K562 (cell line): ENCODE measurements around the gene GSK3B.

Experiments used
- HDAC2 ChIP-seq: fragments of 450-650 bp; IDR thresholded peaks from 2 replicates; pipeline ENCODE4 v1.6.1; 2016; ENCODE audit warnings: mild to moderate bottlenecking
- POLR2AphosphoS2 ChIP-seq: IDR thresholded peaks from 2 replicates; pipeline ENCODE4 v1.6.1; 2012; ENCODE audit warnings: low read length, improper control_type of control experiment
- SMAD3 ChIP-seq: fragments of 450-650 bp; formaldehyde crosslinking; conservative IDR thresholded peaks from 2 replicates; pipeline ENCODE4 v1.4.0; 2020; ENCODE audit warnings: mild to moderate bottlenecking
- TBL1XR1 ChIP-seq, 2 experiments: IDR thresholded peaks; 2 replicates each; pipeline ENCODE4 v1.6.1; 2012; ENCODE audit warnings: improper control_type of control experiment in 2 of 2, low read length in 2 of 2, mild to moderate bottlenecking in 1 of 2
- ZZZ3 ChIP-seq: fragments of 450-650 bp; IDR thresholded peaks from 2 replicates; pipeline ENCODE4 v1.6.1; 2016; ENCODE audit warnings: antibody characterized with exemption, mild to moderate bottlenecking, moderate library complexity
- TF ChIP-seq, protein P1 (sequence below): fragments of 450-650 bp; formaldehyde crosslinking; IDR thresholded peaks from 2 replicates; pipeline ENCODE4 v1.4.0; 2020; ENCODE audit warnings: mild to moderate bottlenecking, moderate library complexity

DNA sequence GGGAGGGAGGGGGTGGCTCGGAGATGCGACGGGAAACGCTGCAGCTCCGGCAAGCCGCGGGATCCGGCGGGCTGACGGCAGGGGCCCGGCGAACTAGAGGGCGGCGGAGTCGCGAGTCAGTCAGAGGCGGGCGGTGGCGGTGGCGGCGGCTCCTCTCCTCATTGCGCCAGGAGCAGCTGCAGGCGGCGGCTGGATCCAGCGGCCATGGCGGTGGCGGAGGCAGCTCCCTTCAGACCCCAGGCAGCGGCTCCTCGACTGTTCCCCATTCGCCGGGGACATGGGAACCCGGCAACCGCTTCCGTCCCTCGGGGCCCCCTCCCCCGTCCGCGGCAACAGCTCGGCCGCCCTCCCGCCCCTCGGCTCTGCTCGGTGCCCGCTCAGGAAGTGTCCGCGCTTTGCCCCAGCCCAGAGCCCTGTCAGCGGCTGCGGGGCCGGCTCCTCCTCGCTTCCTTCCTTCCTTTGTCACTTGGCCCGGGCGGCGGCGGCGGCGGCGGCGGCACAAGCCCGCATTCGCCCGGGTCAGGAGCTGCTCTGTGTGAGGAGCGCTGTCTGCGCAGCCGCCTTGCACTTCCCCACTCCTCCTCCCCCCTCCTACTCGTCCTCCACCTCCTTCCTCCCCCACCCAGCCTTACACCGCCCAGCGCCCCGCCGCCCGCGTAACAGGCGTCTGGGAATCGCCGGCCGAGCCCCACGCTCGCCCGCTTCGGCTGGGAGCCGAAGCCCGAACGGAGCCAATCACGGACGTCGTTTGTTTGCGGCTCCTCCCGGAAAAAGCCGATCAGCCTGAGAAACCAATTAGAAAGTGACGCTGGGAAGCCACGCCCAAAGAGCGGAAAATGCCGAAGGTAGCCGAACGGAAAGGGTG lies at the start of gene GSK3B:
- TF ChIP-seq HDAC2 (no peak), TBL1XR1 (IDR thresholded peaks at IDR 0.05; ENCODE audit: low read length in 2 of 2) (no peak), POLR2AphosphoS2 (no peak), ZZZ3 (no peak), SMAD3 (CRISPR knock-in tag) (no peak)
- TF ChIP-seq, protein P1, sequence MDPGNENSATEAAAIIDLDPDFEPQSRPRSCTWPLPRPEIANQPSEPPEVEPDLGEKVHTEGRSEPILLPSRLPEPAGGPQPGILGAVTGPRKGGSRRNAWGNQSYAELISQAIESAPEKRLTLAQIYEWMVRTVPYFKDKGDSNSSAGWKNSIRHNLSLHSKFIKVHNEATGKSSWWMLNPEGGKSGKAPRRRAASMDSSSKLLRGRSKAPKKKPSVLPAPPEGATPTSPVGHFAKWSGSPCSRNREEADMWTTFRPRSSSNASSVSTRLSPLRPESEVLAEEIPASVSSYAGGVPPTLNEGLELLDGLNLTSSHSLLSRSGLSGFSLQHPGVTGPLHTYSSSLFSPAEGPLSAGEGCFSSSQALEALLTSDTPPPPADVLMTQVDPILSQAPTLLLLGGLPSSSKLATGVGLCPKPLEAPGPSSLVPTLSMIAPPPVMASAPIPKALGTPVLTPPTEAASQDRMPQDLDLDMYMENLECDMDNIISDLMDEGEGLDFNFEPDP (CRISPR knock-in tag), result no peak
